Astrocyte (in vitro differentiated cells and primary cell): ENCODE results near the gene PGF. TPM values are rescaled to one million over a fixed set of nuclear protein-coding genes. Genes with fewer than 3 reads are reported as not detected.

ENCODE experiments used
- DNase-seq: peaks from one replicate; pipeline ENCODE4 v3.0.0-alpha.2; 2010; ENCODE audit warnings: low read depth
- FAIRE-seq: peaks from 2 replicates; lab custom pipeline; 2011; peaks lifted over from hg19 to GRCh38; lab: Jason Lieb, UNC
- H2AFZ ChIP-seq: 2 replicates; pipeline ENCODE4 v1.6.0; 2012; ENCODE audit warnings: low read depth, low read length, inconsistent platforms
- H3K27ac ChIP-seq: 2 replicates; pipeline ENCODE4 v1.5.1; 2011; ENCODE audit warnings: low read depth, low read length, inconsistent platforms
- H3K27me3 ChIP-seq: 2 replicates; pipeline ENCODE4 v1.6.0; 2011; ENCODE audit warnings: low read length, inconsistent platforms; ENCODE audit not compliant: insufficient read depth
- H3K36me3 ChIP-seq: 2 replicates; pipeline ENCODE4 v1.5.1; 2011; ENCODE audit warnings: low read length, inconsistent platforms; ENCODE audit not compliant: insufficient read depth
- H3K4me1 ChIP-seq: 2 replicates; pipeline ENCODE4 v1.5.1; 2011; ENCODE audit warnings: low read length, inconsistent platforms; ENCODE audit not compliant: insufficient read depth
- H3K4me2 ChIP-seq: 2 replicates; pipeline ENCODE4 v1.6.0; 2012; ENCODE audit warnings: low read length, inconsistent platforms
- H3K4me3 ChIP-seq: 2 replicates; pipeline ENCODE4 v1.5.1; 2011; ENCODE audit warnings: low read depth, mild to moderate bottlenecking, low read length, inconsistent platforms; ENCODE audit not compliant: insufficient read depth
- H3K79me2 ChIP-seq: 2 replicates; pipeline ENCODE4 v1.6.0; 2012; ENCODE audit warnings: mild to moderate bottlenecking, low read length, inconsistent platforms; ENCODE audit not compliant: insufficient read depth
- H3K9ac ChIP-seq: 2 replicates; pipeline ENCODE4 v1.6.0; 2012; ENCODE audit warnings: mild to moderate bottlenecking, low read length, inconsistent platforms
- H3K9me3 ChIP-seq: 2 replicates; pipeline ENCODE4 v1.5.1; 2012; ENCODE audit warnings: low read depth, mild to moderate bottlenecking, low read length, inconsistent platforms; ENCODE audit not compliant: insufficient read depth
- H4K20me1 ChIP-seq: 2 replicates; pipeline ENCODE4 v1.6.0; 2012; ENCODE audit warnings: low read length, inconsistent platforms; ENCODE audit not compliant: insufficient read depth
- H3K27ac Mint-ChIP-seq: one replicate; pipeline ENCODE4 v1.8.0; 2021; ENCODE audit warnings: mild to moderate bottlenecking, mixed read lengths; ENCODE audit not compliant: unreplicated experiment
- H3K27me3 Mint-ChIP-seq: one replicate; pipeline ENCODE4 v1.8.0; 2021; ENCODE audit warnings: low read depth, mixed read lengths; ENCODE audit not compliant: unreplicated experiment
- H3K36me3 Mint-ChIP-seq: one replicate; pipeline ENCODE4 v1.8.0; 2021; ENCODE audit warnings: low read depth, mixed read lengths; ENCODE audit not compliant: unreplicated experiment
- H3K4me1 Mint-ChIP-seq: one replicate; pipeline ENCODE4 v1.8.0; 2021; ENCODE audit warnings: low read depth, mixed read lengths; ENCODE audit not compliant: unreplicated experiment
- H3K4me3 Mint-ChIP-seq: one replicate; pipeline ENCODE4 v1.8.0; 2021; ENCODE audit warnings: mild to moderate bottlenecking, moderate library complexity, mixed read lengths; ENCODE audit not compliant: unreplicated experiment
- H3K9me3 Mint-ChIP-seq: one replicate; pipeline ENCODE4 v1.8.0; 2021; ENCODE audit warnings: mild to moderate bottlenecking, mixed read lengths; ENCODE audit not compliant: unreplicated experiment
- CTCF ChIP-seq: IDR thresholded peaks from 2 replicates; pipeline ENCODE4 v1.5.1; 2011; ENCODE audit warnings: low read depth, mild to moderate bottlenecking, inconsistent platforms, low read length, moderate library complexity; ENCODE audit not compliant: insufficient read depth
- EZH2 ChIP-seq: IDR thresholded peaks from 2 replicates; pipeline ENCODE4 v1.6.1; 2012; ENCODE audit warnings: mild to moderate bottlenecking, low read length, inconsistent platforms; ENCODE audit not compliant: insufficient read depth
- total RNA-seq: library from RNA; stranded (reverse); gene quantifications from 2 replicates; pipeline ENCODE4 v1.2.1, GENCODE V29; 2021

Gene PGF
- total RNA-seq, 1 donor from 2014 or later: 3.5 TPM

GRCh38 chr14:74912111-74912510, 43.3 kb downstream of the PGF start:
- peaks cover 4% of the 10 kb centered on the region for H3K27me3 Mint-ChIP-seq
- H3K4me1 Mint-ChIP-seq: peaks cover 3% of the 10 kb centered on the region
- Histone ChIP-seq H3K27me3 (no peaks in the 10 kb centered on the region), H3K4me2 (no peak overlapping the region), H3K4me3 (no peak overlapping the region), H3K36me3 (no peaks in the 10 kb centered on the region), H3K4me1 (no peaks in the 10 kb centered on the region), H3K9me3 (no peaks in the 10 kb centered on the region), H3K9ac (no peak overlapping the region), H4K20me1 (peaks cover 1% of the 10 kb centered on the region), H2AFZ (no peak overlapping the region), H3K27ac (no peak overlapping the region), H3K79me2 (no peaks in the 10 kb centered on the region)
- H3K27ac Mint-ChIP-seq: no peak overlapping the region
- DNase-seq (no peak), FAIRE-seq (no peak)
- no peak overlapping the region for H3K4me3 Mint-ChIP-seq
- TF ChIP-seq EZH2: no peak
- TF ChIP-seq CTCF: no peak
- H3K36me3 Mint-ChIP-seq: no peaks in the 10 kb centered on the region
- H3K9me3 Mint-ChIP-seq: no peaks in the 10 kb centered on the region

DNA sequence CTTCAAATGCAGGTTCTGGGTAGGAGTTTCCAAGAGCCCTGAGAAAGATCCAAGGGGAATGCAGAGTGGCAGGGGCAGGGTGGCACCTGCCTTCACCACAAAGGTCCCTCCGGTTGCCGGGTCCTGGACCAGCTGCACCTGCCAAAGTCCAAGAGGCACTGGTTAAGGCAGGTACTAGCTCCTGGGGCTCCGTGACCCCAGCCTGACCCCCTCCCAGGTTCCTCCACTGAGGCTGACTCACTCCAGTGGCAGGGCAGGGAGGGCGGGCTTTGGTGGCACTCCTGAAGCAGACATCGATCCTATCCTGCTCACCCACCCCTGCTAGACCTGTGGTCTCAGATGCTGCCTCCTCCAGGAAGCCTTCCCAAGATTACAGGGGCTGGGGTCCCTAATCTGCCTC, 43.7 kb downstream of the PGF start:
- Histone ChIP-seq H3K4me1 (no peaks in the 10 kb centered on the region), H3K27ac (no peak overlapping the region), H3K36me3 (no peaks in the 10 kb centered on the region), H3K9me3 (no peaks in the 10 kb centered on the region), H3K79me2 (no peaks in the 10 kb centered on the region), H3K4me2 (no peak overlapping the region), H4K20me1 (peaks cover 4% of the 10 kb centered on the region), H3K27me3 (no peaks in the 10 kb centered on the region), H3K9ac (no peak overlapping the region), H3K4me3 (no peak overlapping the region), H2AFZ (no peak overlapping the region)
- Mint-ChIP-seq H3K36me3 (no peaks in the 10 kb centered on the region), H3K27ac (no peak overlapping the region), H3K27me3 (peaks cover 4% of the 10 kb centered on the region), H3K9me3 (no peaks in the 10 kb centered on the region), H3K4me1 (peaks cover 3% of the 10 kb centered on the region), H3K4me3 (no peak overlapping the region)
- FAIRE-seq: no peak
- no peak for DNase-seq
- no peak for TF ChIP-seq EZH2
- TF ChIP-seq CTCF: no peak

DNA sequence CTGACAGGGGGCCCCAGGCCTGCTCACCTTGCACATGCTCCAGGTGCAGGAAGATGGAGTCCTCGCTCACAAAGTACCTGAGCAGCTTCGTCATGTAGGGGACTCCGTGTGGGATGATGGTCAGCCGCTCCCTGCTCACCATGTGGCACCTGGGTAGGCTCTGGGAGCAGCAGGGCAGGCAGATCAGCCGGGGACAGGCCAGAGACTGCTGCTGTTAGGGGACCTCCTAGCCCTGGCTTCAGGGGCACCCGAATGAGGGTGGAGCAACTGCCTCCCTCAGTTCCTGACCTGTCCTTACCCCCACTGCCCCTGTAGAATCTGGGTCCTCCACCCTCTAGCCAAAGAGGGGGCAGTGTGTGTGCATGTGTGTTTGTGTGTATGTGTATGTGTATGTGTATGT, 44.2 kb downstream of the PGF start:
- Histone ChIP-seq H3K4me2 (no peak overlapping the region), H3K4me1 (no peaks in the 10 kb centered on the region)

More for the DNA sequence above, 44.2 kb downstream of the PGF start:
- H3K27ac Mint-ChIP-seq: no peak overlapping the region
- H3K4me3 Mint-ChIP-seq: no peak overlapping the region
- Histone ChIP-seq H3K27ac (no peak overlapping the region), H3K9ac (no peak overlapping the region), H2AFZ (no peak overlapping the region), H3K4me3 (no peak overlapping the region), H3K27me3 (no peaks in the 10 kb centered on the region), H3K9me3 (no peaks in the 10 kb centered on the region), H4K20me1 (peaks cover 4% of the 10 kb centered on the region), H3K36me3 (no peaks in the 10 kb centered on the region), H3K79me2 (no peaks in the 10 kb centered on the region)
- H3K36me3 Mint-ChIP-seq: no peaks in the 10 kb centered on the region
- TF ChIP-seq EZH2 (no peak), CTCF (no peak)
- no peak for FAIRE-seq
- H3K27me3 Mint-ChIP-seq: peaks cover 4% of the 10 kb centered on the region
- H3K4me1 Mint-ChIP-seq: peaks cover 3% of the 10 kb centered on the region
- no peak for DNase-seq
- no peaks in the 10 kb centered on the region for H3K9me3 Mint-ChIP-seq
